Ishikawa (cell line): ENCODE results near the gene PPFIBP2.

Source experiments
- CEBPB ChIP-seq: IDR thresholded peaks from 2 replicates; pipeline ENCODE4 v1.6.1; 2012
- CREB1 ChIP-seq: IDR thresholded peaks from 2 replicates; pipeline ENCODE4 v1.6.1; 2012; ENCODE audit warnings: low read depth
- EGR1 ChIP-seq: IDR thresholded peaks from 2 replicates; pipeline ENCODE4 v1.6.1; 2012
- EP300 ChIP-seq: IDR thresholded peaks from 2 replicates; pipeline ENCODE4 v1.6.1; 2012; ENCODE audit warnings: borderline replicate concordance
- FOXM1 ChIP-seq: IDR thresholded peaks from 2 replicates; pipeline ENCODE4 v1.6.1; 2012; ENCODE audit warnings: low read depth, borderline replicate concordance
- NFIC ChIP-seq: IDR thresholded peaks from 2 replicates; pipeline ENCODE4 v1.6.1; 2012
- RAD21 ChIP-seq: IDR thresholded peaks from 2 replicates; pipeline ENCODE4 v1.6.1; 2012; ENCODE audit warnings: low read depth
- REST ChIP-seq: IDR thresholded peaks from 2 replicates; pipeline ENCODE4 v1.6.1; 2012; ENCODE audit warnings: low read depth, mild to moderate bottlenecking
- TAF1 ChIP-seq: IDR thresholded peaks from 2 replicates; pipeline ENCODE4 v1.6.1; 2012; ENCODE audit warnings: low read depth, mild to moderate bottlenecking
- TCF12 ChIP-seq: IDR thresholded peaks from 2 replicates; pipeline ENCODE4 v1.6.1; 2012; ENCODE audit warnings: low read depth
- TEAD4 ChIP-seq: IDR thresholded peaks from 2 replicates; pipeline ENCODE4 v1.6.1; 2012
- YY1 ChIP-seq: IDR thresholded peaks from 2 replicates; pipeline ENCODE4 v1.6.1; 2012; ENCODE audit warnings: low read depth
- ZBTB7A ChIP-seq: IDR thresholded peaks from 2 replicates; pipeline ENCODE4 v1.6.1; 2012; ENCODE audit warnings: low read depth
- TF ChIP-seq, protein P1 (sequence below): IDR thresholded peaks from 2 replicates; pipeline ENCODE4 v1.6.1; 2012
- TF ChIP-seq, protein P2 (sequence below): IDR thresholded peaks from 2 replicates; pipeline ENCODE4 v1.6.1; 2012

Gene PPFIBP2

DNA sequence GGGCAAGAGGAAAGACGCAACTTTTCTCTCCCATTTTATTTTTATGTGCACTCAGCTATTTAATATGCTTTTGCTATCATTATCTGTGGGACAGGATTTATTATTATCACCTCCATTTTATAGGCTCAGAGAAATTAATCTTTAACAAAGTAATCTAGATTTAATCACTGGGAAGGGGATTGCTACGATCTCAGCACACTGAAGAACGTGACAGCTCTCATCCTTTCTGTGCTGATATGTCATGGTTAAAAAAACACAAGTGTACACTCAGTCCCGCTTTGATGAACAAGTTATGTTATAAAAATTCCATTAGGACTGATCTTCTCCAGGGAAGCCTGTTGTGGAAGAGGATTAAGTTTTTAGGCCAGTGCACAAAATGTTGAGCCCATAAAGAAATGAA is 121.9 kb downstream of the PPFIBP2 start:
- TF ChIP-seq RAD21 (no peak), EP300 (no peak), NFIC (no peak), YY1 (no peak), ZBTB7A (no peak), TCF12 (no peak), CEBPB (no peak), TAF1 (no peak)
- TF ChIP-seq, protein P1, sequence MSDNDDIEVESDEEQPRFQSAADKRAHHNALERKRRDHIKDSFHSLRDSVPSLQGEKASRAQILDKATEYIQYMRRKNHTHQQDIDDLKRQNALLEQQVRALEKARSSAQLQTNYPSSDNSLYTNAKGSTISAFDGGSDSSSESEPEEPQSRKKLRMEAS, result no peak

GRCh38 chr11:7636350-7636749 is 122.6 kb downstream of the PPFIBP2 start:
- TF ChIP-seq RAD21 (no peak), EP300 (no peak), TCF12 (no peak), CEBPB (no peak), CREB1 (no peak), FOXM1 (no peak), REST (no peak), TAF1 (no peak), NFIC (no peak), ZBTB7A (no peak), YY1 (no peak), EGR1 (no peak), TEAD4 (no peak)
- TF ChIP-seq, protein P2, sequence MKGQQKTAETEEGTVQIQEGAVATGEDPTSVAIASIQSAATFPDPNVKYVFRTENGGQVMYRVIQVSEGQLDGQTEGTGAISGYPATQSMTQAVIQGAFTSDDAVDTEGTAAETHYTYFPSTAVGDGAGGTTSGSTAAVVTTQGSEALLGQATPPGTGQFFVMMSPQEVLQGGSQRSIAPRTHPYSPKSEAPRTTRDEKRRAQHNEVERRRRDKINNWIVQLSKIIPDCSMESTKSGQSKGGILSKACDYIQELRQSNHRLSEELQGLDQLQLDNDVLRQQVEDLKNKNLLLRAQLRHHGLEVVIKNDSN, result no peak
- TF ChIP-seq, protein P1, result no peak

DNA sequence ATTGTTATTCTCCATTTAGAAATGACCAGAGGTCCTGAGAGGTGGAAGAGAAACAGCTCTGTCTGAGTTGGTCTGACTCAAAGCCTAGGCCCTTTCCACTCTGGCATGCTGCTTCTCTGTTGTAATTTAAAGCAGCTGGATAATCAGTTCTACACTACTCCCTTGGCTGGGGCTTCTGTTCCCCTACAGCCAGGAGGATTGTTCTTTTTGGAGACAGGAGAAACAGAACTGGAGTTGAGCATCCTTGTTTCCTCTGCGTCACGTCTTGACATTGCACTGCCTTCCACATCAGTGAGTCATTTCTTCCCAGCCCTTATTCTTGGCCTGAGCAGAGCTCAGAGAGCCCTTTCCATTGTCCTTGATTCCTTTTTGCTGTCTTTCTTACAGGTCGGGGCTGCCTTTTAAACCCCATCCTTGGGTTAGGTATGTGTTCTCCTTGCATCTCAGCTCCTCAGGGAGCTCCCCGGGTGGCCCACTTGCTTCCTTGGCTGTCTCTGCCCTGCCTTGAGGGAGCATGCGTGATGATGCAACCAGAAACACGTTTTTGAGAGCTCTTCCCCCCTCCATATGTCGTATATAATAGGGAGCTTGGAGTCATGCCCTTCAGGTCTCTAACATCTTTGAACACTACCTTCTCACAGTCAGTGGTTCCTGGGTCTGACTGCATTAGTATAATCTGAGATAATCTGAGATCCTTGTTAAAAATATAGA is 123.8 kb downstream of the PPFIBP2 start:
- TF ChIP-seq REST, result no peak
- TF ChIP-seq FOXM1, result no peak
- TF ChIP-seq EP300, result no peak
- TF ChIP-seq, protein P1, result no peak
- TF ChIP-seq TCF12, result no peak
- TF ChIP-seq, protein P2, result no peak
- no peak for TF ChIP-seq NFIC
- TF ChIP-seq EGR1, result no peak
- TF ChIP-seq CEBPB, result no peak
- no peak for TF ChIP-seq ZBTB7A
- no peak for TF ChIP-seq TAF1
- TF ChIP-seq CREB1, result no peak
- no peak for TF ChIP-seq RAD21
- no peak for TF ChIP-seq TEAD4
- no peak for TF ChIP-seq YY1

GRCh38 chr11:7638710-7639642 is 125.2 kb downstream of the PPFIBP2 start:
- TF ChIP-seq YY1 (no peak), TAF1 (no peak), EGR1 (no peak), RAD21 (no peak), ZBTB7A (no peak), TCF12 (no peak), CREB1 (no peak), EP300 (no peak), NFIC (no peak), FOXM1 (no peak), REST (no peak), CEBPB (no peak), TEAD4 (no peak)
- TF ChIP-seq, protein P1, result no peak
- TF ChIP-seq, protein P2, result no peak
